K562 (cell line): ENCODE measurements around the gene CD46. TPM values are rescaled to one million over a fixed set of nuclear protein-coding genes. Genes with fewer than 3 reads are reported as not detected.

Experiments
- AFF1 ChIP-seq, 2 experiments: fragments of 450-650 bp; IDR thresholded peaks; 2 replicates each; pipeline ENCODE4 v1.6.1; 2018; ENCODE audit warnings: mild to moderate bottlenecking in 2 of 2, low read depth in 1 of 2; ENCODE audit not compliant: partially characterized antibody in 2 of 2
- CAMTA2 ChIP-seq: fragments of 250-450 bp; sonication (Bioruptor Pico); conservative IDR thresholded peaks from 2 replicates; pipeline ENCODE4 v1.5.1; 2022
- CCNT2 ChIP-seq: IDR thresholded peaks from 2 replicates; pipeline ENCODE4 v1.6.1; 2011; ENCODE audit warnings: borderline replicate concordance, low read depth, mild to moderate bottlenecking, moderate library complexity, mixed read lengths, low read length; ENCODE audit not compliant: insufficient read length; ENCODE audit errors: extremely low read depth
- FOXA1 ChIP-seq: fragments of 450-650 bp; IDR thresholded peaks from 2 replicates; pipeline ENCODE4 v1.6.1; 2016; ENCODE audit warnings: mild to moderate bottlenecking, borderline replicate concordance
- HDGF ChIP-seq: fragments of 450-650 bp; IDR thresholded peaks from 2 replicates; pipeline ENCODE4 v1.6.1; 2016
- HIVEP1 ChIP-seq: fragments of 250-450 bp; sonication (Bioruptor Pico); IDR thresholded peaks from 2 replicates; pipeline ENCODE4 v1.4.0; 2020; ENCODE audit warnings: mild to moderate bottlenecking
- HNRNPH1 ChIP-seq: fragments of 200-400 bp; formaldehyde crosslinking; optimal IDR thresholded peaks from 2 replicates; pipeline ENCODE3; 2017; ENCODE audit warnings: low read depth, mild to moderate bottlenecking, low read length, moderate library complexity
- MAX ChIP-seq: sonication (generic); formaldehyde crosslinking; IDR thresholded peaks from 2 replicates; pipeline ENCODE4 v1.9.0; 2022; ENCODE audit warnings: mild to moderate bottlenecking, missing genetic modification reagents
- NFXL1 ChIP-seq: fragments of 450-650 bp; formaldehyde crosslinking; IDR thresholded peaks from 2 replicates; pipeline ENCODE4 v1.4.0; 2021; ENCODE audit warnings: mild to moderate bottlenecking
- NR2F6 ChIP-seq: fragments of 450-650 bp; formaldehyde crosslinking; IDR thresholded peaks from 2 replicates; pipeline ENCODE4 v1.4.0; 2020; ENCODE audit warnings: mild to moderate bottlenecking
- PHTF2 ChIP-seq: fragments of 250-450 bp; sonication (Bioruptor Pico); IDR thresholded peaks from 2 replicates; pipeline ENCODE4 v1.5.0; 2021; ENCODE audit warnings: mild to moderate bottlenecking
- POLR2H ChIP-seq: IDR thresholded peaks from 2 replicates; pipeline ENCODE4 v1.6.1; 2016; ENCODE audit warnings: missing genetic modification characterization, low read depth, mild to moderate bottlenecking, control low read depth, missing compliant biosample characterization, moderate library complexity
- PREB ChIP-seq: sonication (generic); formaldehyde crosslinking; IDR thresholded peaks from 2 replicates; pipeline ENCODE4 v1.8.1; 2023; ENCODE audit warnings: mild to moderate bottlenecking, missing genetic modification reagents
- SETDB1 ChIP-seq: IDR thresholded peaks from one replicate; pipeline ENCODE4 v1.6.1; 2012; ENCODE audit warnings: low read length, control low read depth, inconsistent platforms
- STAG1 ChIP-seq: sonication (generic); formaldehyde crosslinking; IDR thresholded peaks from 2 replicates; pipeline ENCODE4 v1.5.0; 2020; ENCODE audit warnings: missing genetic modification reagents, borderline replicate concordance
- ZNF518B ChIP-seq: fragments of 250-450 bp; sonication (Bioruptor Pico); IDR thresholded peaks from 2 replicates; pipeline ENCODE4 v1.5.0; 2021; ENCODE audit warnings: mild to moderate bottlenecking, moderate library complexity
- ZNF561 ChIP-seq: fragments of 450-650 bp; formaldehyde crosslinking; conservative IDR thresholded peaks from 2 replicates; pipeline ENCODE4 v1.4.0; 2020; ENCODE audit warnings: mild to moderate bottlenecking, moderate library complexity
- polyA plus RNA-seq, 8 experiments: library from polyadenylated mRNA; depleted of rRNA in 4 of 8; stranded (reverse) in 5 of 8; unstranded in 3 of 8; fragments of >200 nt; fragmentation: Nextera tagmentation in 2 of 8; fragmentation: Illumina TruSeq in 1 of 8; extraction: Ambion mirVana in 2 of 8; extraction: Trizol in 1 of 8; gene quantifications; 2 replicates each; pipeline versions ENCODE4 v1.2.1 to v1.2.3, GENCODE V29; 2011 to 2014; ENCODE audit warnings: inconsistent platforms in 1 of 8, missing spikeins in 1 of 8
- total RNA-seq, 7 experiments: library from RNA; depleted of rRNA in 6 of 7; stranded (reverse); fragments of >200 nt in 6 of 7; fragmentation: Illumina TruSeq in 2 of 7; extraction: Trizol in 2 of 7; gene quantifications; 2 replicates each; pipeline versions ENCODE4 v1.2.1 to v1.2.3, GENCODE V29; 2011 to 2021; ENCODE audit warnings: low replicate concordance in 1 of 7

Gene CD46
- total and polyA plus RNA-seq, 9 of the 15 experiments (the other 6 are each of a cell fraction or from before 2014, with no cell fraction given) = 87.9 to 374 (median 156) TPM

GRCh38 chr1:207817778-207818751, 66.2 kb downstream of the CD46 start (continued):
- no peak for TF ChIP-seq ZNF518B (CRISPR knock-in tag)
- peak; percentile 82 for TF ChIP-seq NFXL1
- 0 out of 2 replicates have a peak, but pooled peaks have one; percentile 35 for TF ChIP-seq PHTF2
- TF ChIP-seq NR2F6 (CRISPR knock-in tag) = no peak
- TF ChIP-seq MAX (CRISPR knock-in tag) = no peak
- no peak for TF ChIP-seq STAG1 (CRISPR knock-in tag)
- TF ChIP-seq AFF1 (IDR thresholded peaks at IDR 0.05; ENCODE audit: low read depth in 1 of 2, partially characterized antibody in 2 of 2) = no peak
- no peak for TF ChIP-seq POLR2H (tag)
- TF ChIP-seq FOXA1 = no peak
- TF ChIP-seq PREB (CRISPR knock-in tag) = no peak
- TF ChIP-seq CCNT2 = no peak
- no peak for TF ChIP-seq HNRNPH1
- 0 out of 2 replicates have a peak, but pooled peaks have one; percentile 51 for TF ChIP-seq ZNF561 (CRISPR knock-in tag)
- no peak for TF ChIP-seq SETDB1
- 0 out of 2 replicates have a peak, but pooled peaks have one; percentile 27 for TF ChIP-seq HIVEP1 (CRISPR knock-in tag)
- no peak for TF ChIP-seq CAMTA2
- TF ChIP-seq HDGF = 0 out of 2 replicates have a peak, but pooled peaks have one; percentile 27
